Activated naive CD8-positive, alpha-beta T cell treated with anti-CD3 and anti-CD28 coated beads, Interleukin-2, amount 50 U/mL, for 16 hours (primary cell): Measurements from ENCODE around the gene RNU6-1.
A peak's percentile ranks its signal among the peaks of the same experiment; 100 is the strongest.

Experiments
- DNase-seq: peaks from one replicate; pipeline ENCODE4 v3.0.0-alpha.2; 2020; ENCODE audit warnings: low read depth, low spot score

The RNU6-1 gene

GRCh38 chr15:67839929-67840748 is at the start of gene RNU6-1:
Gene RNU6-1, minus strand, starts transcription at chr15:67840045.
- DNase-seq, result peak; percentile 91

- DNase-seq, result no peak
Measured at GRCh38 chr15:67887776-67888175, 47.9 kb upstream of the RNU6-1 start.

DNA sequence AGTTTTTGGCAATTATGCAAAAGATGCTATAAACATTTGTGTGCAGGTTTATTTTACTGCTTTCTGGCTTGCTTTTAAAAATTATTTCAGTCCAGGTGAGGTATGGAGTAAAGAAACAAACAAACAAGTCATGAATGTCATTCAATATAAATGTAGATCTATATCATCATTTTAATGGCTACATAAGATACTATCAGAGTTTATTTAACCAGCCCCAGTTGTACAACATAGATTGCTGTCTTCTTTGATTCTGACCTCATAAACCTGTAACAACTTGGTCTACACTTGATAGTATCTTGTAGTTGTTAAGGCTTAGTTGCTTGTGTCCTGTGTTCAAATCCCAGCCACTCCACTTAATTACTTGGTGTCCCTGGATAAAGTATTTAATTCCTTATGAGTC is 46.0 kb upstream of the RNU6-1 start:
- DNase-seq, result no peak

DNA sequence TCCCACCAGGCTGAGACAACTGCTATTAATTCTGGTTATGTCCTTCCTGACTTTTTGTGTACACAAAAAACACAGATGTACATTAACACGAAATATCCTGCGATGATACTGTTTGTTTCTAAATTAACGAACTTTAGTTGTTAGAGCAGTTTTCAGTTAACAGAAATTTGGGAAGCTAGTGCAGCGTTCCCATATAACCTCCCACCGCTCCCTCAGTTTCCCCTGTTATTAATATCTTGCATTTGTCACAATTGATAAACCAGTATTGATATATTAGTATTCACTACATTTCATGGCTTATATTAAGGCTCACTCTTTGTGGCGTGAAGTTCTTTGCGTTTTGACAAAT is 45.3 kb upstream of the RNU6-1 start:
- DNase-seq, result no peak

- DNase-seq, result no peak
Measured at GRCh38 chr15:67884514-67885174, 44.8 kb upstream of the RNU6-1 start.

- DNase-seq, result no peak
Measured at GRCh38 chr15:67884009-67884408, 44.2 kb upstream of the RNU6-1 start.

- DNase-seq, result no peak
Measured at GRCh38 chr15:67883234-67883773, 43.5 kb upstream of the RNU6-1 start.

GRCh38 chr15:67882487-67883233 is 42.8 kb upstream of the RNU6-1 start:
- DNase-seq, result no peak

DNA sequence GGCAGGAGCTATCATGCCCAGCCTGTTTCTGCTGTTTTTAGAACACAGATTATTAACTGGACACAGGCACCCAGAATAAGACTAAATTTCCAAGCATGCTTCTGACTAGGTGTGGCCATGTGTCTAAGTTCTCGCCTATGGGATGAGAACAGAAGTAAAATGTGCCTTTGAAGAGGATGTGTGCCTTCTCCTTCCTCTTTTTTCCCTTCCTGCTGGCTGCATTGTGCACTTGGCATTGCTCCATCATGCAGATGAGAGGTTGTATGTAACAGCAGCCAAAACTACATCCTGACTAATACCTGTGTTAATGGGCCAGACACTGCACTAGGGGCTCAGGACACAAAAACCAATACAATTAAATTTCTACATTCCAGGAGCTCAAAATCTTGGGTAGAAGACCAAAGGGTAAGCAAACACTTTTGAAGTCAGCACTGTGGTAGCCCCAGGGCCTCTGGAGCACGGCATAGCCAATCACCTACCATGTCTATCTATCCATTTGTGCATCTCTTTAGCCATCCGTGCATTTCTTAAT is 40.9 kb upstream of the RNU6-1 start:
- DNase-seq, result no peak

- no peak for DNase-seq
Measured at GRCh38 chr15:67879440-67880129, 39.7 kb upstream of the RNU6-1 start.

GRCh38 chr15:67878712-67879206 is 38.9 kb upstream of the RNU6-1 start:
- no peak for DNase-seq

- DNase-seq, result no peak
Measured at GRCh38 chr15:67873777-67874176, 33.9 kb upstream of the RNU6-1 start.

GRCh38 chr15:67870868-67871408 is 31.1 kb upstream of the RNU6-1 start:
- no peak for DNase-seq

DNA sequence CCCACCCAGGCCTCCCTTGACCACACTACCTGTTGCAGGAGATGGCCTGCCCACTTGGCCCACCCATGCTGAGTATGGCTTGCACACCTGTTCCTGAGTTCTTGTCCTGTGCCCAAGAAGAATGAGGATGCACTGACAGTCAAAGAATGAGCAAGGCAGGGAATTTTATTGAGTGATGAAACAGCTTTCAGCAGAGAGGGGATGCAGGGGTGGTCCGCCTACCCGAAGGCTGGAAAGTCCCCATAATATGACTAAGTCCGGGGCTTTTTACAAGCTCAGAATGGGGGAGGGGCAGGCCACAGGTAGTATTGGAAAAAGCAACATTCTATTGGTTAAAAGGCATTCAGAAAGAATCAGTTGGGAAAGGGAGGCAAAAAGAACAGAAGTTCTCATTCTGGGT is 29.9 kb upstream of the RNU6-1 start:
- DNase-seq, result no peak

- no peak for DNase-seq
Measured at GRCh38 chr15:67865766-67866165, 25.9 kb upstream of the RNU6-1 start.

- no peak for DNase-seq
Measured at GRCh38 chr15:67865331-67865730, 25.5 kb upstream of the RNU6-1 start.

GRCh38 chr15:67863442-67863987 is 23.7 kb upstream of the RNU6-1 start:
- peak; percentile 39 for DNase-seq

GRCh38 chr15:67862750-67863441 is 23.1 kb upstream of the RNU6-1 start:
- no peak for DNase-seq

DNA sequence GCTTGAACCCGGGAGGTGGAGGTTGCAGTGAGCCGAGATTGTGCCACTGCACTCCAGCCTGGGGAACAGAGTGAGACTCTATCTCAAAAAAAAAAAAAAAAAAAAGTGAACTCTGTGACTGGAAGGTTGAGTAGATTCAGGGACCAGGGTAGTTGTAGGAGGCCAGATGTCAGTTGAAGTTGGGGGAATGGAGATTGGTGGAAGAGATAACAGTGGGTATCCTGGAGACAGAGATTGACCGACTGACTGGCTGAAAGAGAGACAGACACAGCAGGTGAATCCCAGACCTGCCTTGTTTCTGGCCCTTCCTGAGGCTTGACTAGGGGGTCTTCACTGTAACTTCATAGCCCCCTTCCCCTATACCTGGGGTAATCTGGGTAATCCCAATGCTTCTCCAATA is 22.1 kb upstream of the RNU6-1 start:
- DNase-seq, result no peak

- DNase-seq, result no peak
Measured at GRCh38 chr15:67859331-67859946, 19.6 kb upstream of the RNU6-1 start.
